ENCODE measurements around the gene SPPL2B. TPM values are rescaled to one million over a fixed set of nuclear protein-coding genes. Genes with fewer than 3 reads are reported as not detected.

The SPPL2B gene
- total and polyA plus RNA-seq, 2 experiments from 2014 or later: 23.5 to 51.0 TPM

DNA sequence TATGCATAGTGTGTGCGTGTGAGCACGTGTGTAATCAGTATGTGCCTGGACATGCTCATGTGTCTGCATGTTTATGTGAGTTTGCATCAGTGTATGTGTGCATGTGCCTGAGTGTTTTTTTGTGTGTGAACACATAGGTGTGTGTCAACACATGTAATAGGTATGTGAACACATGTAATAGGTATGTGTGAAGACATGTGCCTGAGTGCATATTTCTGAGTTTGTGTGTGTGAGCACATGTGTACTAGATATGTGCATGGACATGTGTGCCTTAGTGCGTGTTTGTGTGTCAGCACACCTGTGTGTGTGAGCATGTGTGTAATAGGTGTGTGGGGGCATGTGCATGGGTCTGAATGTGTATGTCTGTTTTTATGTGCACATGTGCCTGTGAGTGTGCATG is 7.4 kb downstream of the SPPL2B start (continued):
- TF ChIP-seq, protein P1, sequence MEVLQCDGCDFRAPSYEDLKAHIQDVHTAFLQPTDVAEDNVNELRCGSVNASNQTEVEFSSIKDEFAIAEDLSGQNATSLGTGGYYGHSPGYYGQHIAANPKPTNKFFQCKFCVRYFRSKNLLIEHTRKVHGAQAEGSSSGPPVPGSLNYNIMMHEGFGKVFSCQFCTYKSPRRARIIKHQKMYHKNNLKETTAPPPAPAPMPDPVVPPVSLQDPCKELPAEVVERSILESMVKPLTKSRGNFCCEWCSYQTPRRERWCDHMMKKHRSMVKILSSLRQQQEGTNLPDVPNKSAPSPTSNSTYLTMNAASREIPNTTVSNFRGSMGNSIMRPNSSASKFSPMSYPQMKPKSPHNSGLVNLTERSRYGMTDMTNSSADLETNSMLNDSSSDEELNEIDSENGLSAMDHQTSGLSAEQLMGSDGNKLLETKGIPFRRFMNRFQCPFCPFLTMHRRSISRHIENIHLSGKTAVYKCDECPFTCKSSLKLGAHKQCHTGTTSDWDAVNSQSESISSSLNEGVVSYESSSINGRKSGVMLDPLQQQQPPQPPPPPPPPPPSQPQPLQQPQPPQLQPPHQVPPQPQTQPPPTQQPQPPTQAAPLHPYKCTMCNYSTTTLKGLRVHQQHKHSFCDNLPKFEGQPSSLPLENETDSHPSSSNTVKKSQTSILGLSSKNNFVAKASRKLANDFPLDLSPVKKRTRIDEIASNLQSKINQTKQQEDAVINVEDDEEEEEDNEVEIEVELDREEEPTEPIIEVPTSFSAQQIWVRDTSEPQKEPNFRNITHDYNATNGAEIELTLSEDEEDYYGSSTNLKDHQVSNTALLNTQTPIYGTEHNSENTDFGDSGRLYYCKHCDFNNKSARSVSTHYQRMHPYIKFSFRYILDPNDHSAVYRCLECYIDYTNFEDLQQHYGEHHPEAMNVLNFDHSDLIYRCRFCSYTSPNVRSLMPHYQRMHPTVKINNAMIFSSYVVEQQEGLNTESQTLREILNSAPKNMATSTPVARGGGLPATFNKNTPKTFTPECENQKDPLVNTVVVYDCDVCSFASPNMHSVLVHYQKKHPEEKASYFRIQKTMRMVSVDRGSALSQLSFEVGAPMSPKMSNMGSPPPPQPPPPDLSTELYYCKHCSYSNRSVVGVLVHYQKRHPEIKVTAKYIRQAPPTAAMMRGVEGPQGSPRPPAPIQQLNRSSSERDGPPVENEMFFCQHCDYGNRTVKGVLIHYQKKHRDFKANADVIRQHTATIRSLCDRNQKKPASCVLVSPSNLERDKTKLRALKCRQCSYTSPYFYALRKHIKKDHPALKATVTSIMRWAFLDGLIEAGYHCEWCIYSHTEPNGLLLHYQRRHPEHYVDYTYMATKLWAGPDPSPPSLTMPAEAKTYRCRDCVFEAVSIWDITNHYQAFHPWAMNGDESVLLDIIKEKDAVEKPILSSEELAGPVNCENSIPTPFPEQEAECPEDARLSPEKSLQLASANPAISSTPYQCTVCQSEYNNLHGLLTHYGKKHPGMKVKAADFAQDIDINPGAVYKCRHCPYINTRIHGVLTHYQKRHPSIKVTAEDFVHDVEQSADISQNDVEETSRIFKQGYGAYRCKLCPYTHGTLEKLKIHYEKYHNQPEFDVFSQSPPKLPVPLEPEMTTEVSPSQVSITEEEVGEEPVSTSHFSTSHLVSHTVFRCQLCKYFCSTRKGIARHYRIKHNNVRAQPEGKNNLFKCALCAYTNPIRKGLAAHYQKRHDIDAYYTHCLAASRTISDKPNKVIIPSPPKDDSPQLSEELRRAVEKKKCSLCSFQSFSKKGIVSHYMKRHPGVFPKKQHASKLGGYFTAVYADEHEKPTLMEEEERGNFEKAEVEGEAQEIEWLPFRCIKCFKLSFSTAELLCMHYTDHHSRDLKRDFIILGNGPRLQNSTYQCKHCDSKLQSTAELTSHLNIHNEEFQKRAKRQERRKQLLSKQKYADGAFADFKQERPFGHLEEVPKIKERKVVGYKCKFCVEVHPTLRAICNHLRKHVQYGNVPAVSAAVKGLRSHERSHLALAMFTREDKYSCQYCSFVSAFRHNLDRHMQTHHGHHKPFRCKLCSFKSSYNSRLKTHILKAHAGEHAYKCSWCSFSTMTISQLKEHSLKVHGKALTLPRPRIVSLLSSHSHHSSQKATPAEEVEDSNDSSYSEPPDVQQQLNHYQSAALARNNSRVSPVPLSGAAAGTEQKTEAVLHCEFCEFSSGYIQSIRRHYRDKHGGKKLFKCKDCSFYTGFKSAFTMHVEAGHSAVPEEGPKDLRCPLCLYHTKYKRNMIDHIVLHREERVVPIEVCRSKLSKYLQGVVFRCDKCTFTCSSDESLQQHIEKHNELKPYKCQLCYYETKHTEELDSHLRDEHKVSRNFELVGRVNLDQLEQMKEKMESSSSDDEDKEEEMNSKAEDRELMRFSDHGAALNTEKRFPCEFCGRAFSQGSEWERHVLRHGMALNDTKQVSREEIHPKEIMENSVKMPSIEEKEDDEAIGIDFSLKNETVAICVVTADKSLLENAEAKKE (CRISPR knock-in tag; IDR thresholded peaks at IDR 0.05): no peak
- TF ChIP-seq POLR2AphosphoS5 (IDR thresholded peaks at IDR 0.05; ENCODE audit: low read depth) (no peak), ZNF114 (CRISPR knock-in tag; IDR thresholded peaks at IDR 0.05) (no peak), EZH2 (IDR thresholded peaks at IDR 0.05; ENCODE audit: low read depth, unreplicated experiment) (no peak), CREB1 (CRISPR knock-in tag; IDR thresholded peaks at IDR 0.05; ENCODE audit: low read depth) (no peak)
- TF ChIP-seq, protein P2, sequence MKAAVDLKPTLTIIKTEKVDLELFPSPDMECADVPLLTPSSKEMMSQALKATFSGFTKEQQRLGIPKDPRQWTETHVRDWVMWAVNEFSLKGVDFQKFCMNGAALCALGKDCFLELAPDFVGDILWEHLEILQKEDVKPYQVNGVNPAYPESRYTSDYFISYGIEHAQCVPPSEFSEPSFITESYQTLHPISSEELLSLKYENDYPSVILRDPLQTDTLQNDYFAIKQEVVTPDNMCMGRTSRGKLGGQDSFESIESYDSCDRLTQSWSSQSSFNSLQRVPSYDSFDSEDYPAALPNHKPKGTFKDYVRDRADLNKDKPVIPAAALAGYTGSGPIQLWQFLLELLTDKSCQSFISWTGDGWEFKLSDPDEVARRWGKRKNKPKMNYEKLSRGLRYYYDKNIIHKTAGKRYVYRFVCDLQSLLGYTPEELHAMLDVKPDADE (IDR thresholded peaks at IDR 0.05): no peak
- TF ChIP-seq, protein P3, sequence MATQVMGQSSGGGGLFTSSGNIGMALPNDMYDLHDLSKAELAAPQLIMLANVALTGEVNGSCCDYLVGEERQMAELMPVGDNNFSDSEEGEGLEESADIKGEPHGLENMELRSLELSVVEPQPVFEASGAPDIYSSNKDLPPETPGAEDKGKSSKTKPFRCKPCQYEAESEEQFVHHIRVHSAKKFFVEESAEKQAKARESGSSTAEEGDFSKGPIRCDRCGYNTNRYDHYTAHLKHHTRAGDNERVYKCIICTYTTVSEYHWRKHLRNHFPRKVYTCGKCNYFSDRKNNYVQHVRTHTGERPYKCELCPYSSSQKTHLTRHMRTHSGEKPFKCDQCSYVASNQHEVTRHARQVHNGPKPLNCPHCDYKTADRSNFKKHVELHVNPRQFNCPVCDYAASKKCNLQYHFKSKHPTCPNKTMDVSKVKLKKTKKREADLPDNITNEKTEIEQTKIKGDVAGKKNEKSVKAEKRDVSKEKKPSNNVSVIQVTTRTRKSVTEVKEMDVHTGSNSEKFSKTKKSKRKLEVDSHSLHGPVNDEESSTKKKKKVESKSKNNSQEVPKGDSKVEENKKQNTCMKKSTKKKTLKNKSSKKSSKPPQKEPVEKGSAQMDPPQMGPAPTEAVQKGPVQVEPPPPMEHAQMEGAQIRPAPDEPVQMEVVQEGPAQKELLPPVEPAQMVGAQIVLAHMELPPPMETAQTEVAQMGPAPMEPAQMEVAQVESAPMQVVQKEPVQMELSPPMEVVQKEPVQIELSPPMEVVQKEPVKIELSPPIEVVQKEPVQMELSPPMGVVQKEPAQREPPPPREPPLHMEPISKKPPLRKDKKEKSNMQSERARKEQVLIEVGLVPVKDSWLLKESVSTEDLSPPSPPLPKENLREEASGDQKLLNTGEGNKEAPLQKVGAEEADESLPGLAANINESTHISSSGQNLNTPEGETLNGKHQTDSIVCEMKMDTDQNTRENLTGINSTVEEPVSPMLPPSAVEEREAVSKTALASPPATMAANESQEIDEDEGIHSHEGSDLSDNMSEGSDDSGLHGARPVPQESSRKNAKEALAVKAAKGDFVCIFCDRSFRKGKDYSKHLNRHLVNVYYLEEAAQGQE (IDR thresholded peaks at IDR 0.05; ENCODE audit: unreplicated experiment): no peak
